Muscle of back (tissue), 13 donors: ENCODE results near the gene METTL25B. TPM values are rescaled to one million over a fixed set of nuclear protein-coding genes. Genes with fewer than 3 reads are reported as not detected.

Experiments
- DNase-seq, 3 donors: peaks; one replicate each; pipeline versions ENCODE4 v3.0.0 to v3.0.0-alpha.2; 2013
- long read RNA-seq, 9 donors: transcript quantifications; one replicate each; lab custom pipeline, GENCODE V29; 2026
- polyA plus RNA-seq, 10 donors: library from polyadenylated mRNA; unstranded; fragments of 120-200 nt; gene quantifications; one replicate each; pipeline ENCODE4 v1.2.1, GENCODE V29; 2013; ENCODE audit not compliant: insufficient read length in 10 of 10

METTL25B gene
- 10 to 100 TPM; 13.7 to 27.2 (median 18.3) TPM for polyA plus RNA-seq
- long read RNA-seq, donor 1, partial matches to known transcripts = 26 of 75 reads
- long read RNA-seq, donor 1, other reads (novel, unspliced or antisense) = 48 of 75 reads
- long read RNA-seq, donor 2, partial matches to known transcripts = 0 of 1 reads
- long read RNA-seq, donor 2, other reads (novel, unspliced or antisense) = 0 of 1 reads
- long read RNA-seq, donor 3 = 0 reads
- long read RNA-seq, donor 4 = 0 reads
- long read RNA-seq, donor 5, partial matches to known transcripts = 0 of 3 reads
- long read RNA-seq, donor 5, other reads (novel, unspliced or antisense) = 0 of 3 reads
- long read RNA-seq, donor 6, partial matches to known transcripts = 0 of 5 reads
- long read RNA-seq, donor 6, other reads (novel, unspliced or antisense) = 0 of 5 reads
- long read RNA-seq, donor 7, partial matches to known transcripts = 56 of 56 reads
- long read RNA-seq, donor 7, other reads (novel, unspliced or antisense) = 0 of 56 reads
- long read RNA-seq, donor 8, partial matches to known transcripts = 8 of 8 reads
- long read RNA-seq, donor 8, other reads (novel, unspliced or antisense) = 0 of 8 reads
- long read RNA-seq, donor 9 = 0 reads

DNA sequence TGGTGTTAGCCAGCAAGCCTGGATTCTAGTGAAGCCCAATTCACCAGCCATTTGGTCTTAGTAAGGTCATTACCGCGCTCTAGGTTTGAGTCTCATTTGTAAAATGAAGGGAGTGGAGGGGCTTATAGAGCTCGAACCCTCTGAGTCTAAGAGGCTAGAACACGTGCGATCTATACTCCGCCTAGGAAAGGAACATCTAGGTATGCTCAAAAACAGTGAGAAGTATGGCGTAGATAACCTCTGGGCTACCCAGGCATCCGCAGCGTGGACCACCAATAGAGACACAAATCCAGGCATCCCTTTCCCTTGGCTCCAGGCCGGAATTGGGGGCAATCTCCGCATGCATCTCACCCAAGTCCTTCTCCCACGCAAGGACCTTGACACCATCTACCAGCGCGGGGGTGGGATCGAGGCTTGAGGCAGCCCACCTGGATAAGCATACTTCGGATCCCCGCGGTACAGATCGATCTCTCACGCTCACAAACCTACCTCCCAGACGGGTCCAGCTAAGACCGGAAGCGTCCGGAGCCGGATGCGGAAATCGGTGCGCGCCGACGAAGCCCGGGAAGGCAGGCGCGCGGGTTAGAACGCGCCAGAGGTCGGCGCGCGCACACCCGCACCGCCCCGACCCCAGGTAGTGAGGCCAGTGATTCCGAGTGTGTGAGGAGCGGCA, at the start of gene METTL25B:
Gene METTL25B (plus strand): TSS at position 544 of the 673 bp plus-strand sequence. CDS start 636 bp downstream, outside the sequence.
- peak in 2 of 3 donors; percentile 87 to 92 for DNase-seq

DNA sequence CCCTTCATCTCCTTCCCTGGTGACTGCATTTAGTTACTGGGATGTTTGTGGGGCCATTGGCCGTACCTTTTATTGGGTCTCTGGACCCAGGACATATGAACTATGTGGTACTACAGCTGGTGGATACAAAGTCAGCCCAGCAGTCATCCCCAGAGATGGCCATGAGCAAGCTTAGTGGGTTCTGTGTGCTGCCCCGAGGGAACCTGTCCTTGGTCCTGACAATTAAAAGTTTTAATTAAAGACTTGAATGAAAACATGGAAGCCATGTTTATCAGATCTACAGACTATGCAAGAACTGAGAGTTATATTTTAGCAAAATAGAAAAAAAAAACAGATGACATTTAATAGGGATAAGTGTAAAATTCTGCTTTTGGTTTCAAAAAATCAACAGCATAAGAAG, 48.2 kb upstream of the METTL25B start:
- no peak for DNase-seq

DNA sequence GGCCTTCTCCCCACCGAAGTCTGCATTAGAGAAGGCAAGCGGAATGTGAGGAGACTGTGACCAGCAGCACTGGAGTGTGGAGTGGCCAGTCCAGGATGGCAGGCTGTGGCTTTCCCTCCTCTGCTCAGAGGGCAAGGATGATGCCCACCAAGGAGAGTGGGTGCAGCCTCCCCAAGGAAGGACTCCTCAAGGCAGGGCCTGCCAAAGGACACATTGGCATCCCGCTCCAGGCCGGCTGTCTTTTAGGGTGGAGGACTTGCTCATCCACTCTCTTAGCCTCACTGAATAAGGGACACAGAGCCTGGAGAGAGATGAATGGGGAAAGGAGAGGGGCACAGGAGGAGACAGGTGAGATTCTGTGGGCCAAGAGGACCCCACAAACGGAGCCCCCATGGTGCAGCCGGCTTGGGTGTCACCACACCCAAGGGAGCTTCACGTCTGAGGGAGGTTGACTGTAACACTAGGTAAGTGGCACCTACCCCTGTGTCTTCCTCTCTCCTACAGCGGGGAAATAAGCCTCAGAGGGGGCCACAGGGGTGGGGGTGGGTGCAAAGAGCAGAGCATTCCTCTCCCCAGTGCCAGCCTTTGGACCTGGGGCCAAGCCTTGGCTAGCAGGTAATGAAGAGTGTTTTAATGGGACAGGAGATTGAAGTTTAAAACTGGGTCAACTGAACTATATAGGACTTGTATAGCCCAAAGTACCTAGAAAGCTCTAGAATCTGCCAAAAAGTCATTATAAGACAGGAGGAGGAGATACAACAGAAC, 46.9 kb upstream of the METTL25B start:
- no peak for DNase-seq

DNA sequence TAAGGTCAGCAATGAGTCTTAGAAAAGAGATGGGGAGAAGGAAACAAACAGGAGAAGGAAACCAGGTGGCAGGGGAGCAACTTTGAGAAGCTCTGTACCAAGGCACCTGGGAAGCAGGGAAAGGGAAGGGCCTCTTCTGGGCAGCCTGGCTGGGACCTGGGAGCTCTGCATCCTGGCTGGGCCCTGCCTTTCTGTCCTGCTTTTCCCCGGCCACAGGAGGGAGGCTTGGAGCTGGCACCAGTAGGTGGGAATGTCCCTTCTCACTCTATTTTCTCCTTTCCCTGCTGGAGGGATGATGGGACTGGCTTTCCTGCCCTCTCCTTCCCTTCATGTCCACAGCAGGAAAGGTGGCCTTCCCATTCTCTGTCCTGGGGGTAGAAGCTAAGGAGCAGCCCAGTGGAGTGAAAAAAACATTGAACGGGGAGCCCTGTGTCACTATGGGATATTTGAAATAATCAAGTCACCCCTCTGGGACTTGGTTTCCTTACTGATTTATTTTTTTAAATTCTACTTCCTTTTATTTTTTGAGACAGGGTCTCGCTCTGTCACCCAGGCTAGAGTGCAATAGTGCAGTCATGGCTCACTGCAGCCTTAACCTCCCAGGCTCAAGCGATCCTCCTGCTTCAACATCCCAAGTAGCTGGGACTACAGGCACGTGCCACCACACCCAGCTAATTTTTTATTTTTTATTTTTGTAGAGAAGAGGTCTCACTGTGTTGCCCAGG, 45.9 kb upstream of the METTL25B start:
- DNase-seq = no peak

DNA sequence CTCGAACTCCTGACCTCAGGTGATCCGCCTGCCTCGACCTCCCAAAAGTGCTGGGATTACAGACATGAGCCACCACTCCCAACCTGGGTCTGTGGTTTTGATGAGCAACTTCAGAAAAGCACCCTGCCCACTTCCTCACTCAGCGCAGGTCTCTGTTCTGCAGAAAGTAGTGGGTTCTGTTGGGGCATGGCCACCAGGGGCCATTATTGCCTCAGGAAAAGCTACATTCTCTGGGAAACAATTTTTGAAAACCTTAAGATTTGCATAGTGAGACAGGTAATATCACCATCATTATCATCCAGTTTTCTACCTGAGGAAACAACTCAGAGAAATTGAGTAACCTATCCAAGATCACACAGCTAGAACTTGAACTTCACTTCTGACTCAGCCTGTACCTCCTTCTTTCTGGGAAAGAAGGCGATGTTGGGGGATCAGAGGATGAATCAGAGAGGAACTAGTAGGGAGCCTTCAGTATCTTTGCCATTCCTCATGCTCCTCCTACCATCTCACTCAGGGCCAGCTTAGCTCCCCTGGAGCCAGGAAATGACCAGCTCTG, 44.0 kb upstream of the METTL25B start:
- DNase-seq = no peak

DNA sequence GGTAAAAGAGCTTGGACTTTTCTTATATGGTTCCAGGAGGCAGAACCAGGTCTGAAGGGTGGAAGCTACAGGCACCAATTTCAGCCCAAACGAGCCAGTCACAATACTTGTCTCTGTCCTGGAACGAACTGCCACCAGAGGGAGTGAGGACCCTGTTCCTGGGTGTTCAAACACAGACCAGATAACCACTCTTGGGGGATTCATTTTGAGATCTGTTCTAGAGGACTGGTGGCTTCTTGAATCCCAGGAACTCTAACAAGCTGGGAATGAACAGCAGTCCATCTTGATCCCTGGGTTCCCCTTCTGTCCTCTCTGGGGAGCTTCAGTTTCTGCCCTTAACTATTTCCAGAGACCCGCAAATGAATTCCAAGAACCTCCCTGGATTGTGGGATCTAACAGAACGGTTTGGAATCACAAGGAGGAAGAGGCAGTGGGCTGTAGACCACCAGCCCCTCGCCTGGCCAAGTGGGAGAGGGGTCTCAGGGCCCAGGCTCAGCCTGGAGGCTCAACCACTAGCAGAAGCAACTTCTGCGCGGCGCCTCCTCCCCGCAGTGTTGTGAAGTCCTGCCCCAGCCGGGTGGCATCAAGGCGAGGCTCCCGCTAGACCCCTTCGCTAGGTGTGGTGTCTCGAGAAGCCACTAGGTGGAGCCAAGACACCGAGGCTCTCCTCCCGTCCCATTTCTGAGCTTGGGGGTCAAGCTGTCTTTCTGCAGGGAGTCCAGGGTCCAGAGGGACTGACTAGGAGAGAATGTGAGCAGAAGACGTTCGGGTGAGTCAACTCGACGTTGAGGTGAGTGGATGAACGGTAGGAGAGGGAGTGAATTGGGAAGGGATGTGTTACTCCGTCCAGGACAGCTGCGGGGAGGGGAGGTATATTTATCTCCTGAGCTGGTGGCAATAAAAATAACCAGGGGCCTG, 39.0 kb upstream of the METTL25B start:
- DNase-seq = peak; percentile 77 to 95 (median 84)

GRCh38 chr1:156689953-156690674, 38.2 kb upstream of the METTL25B start:
- no peak for DNase-seq

GRCh38 chr1:156690675-156691036, 37.6 kb upstream of the METTL25B start:
- peak in 1 of 3 donors; percentile 54 for DNase-seq

GRCh38 chr1:156691191-156691590, 37.1 kb upstream of the METTL25B start:
- no peak for DNase-seq

DNA sequence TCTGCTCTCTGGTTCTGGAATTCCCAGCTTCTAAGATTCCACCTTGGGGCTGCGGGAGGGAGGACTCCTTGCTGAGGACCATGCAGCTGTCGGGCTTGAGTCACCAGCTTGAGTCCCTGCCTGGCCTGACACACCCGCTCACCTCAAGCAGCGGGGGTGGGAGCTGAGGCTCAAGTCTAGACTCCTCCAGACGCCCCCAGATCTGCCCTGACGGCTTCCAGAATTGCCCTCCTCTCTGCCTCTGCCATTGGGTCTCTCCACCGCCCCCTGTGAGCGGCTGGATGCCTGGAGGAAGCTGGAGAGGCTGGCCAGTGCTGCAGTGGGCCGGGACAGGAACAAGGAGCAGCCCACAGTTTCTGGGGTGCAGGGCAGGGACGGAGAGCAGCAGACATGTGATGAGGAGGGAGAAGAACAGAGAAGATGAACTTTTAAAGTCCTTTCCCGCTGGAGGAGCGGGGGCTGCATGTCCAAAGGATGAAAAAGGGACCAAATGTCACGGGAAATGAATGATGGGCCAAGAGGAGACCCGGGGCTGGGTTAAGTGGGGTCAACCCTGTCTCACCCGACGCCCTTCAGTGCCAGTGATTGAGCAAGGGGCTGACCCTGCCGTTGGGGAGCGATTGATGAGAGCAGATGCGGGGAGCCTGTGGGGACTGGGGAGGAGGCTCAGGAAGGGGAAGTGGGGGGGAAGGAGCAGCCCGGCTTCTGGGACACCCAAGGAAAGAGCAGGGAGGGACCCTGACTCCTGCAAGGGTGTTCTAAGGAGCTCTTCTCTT, 36.4 kb upstream of the METTL25B start:
- DNase-seq = peak in 2 of 3 donors; percentile 56 to 65

- DNase-seq = peak in 1 of 3 donors; percentile 55
Measured at GRCh38 chr1:156692441-156692924, 35.8 kb upstream of the METTL25B start.

DNA sequence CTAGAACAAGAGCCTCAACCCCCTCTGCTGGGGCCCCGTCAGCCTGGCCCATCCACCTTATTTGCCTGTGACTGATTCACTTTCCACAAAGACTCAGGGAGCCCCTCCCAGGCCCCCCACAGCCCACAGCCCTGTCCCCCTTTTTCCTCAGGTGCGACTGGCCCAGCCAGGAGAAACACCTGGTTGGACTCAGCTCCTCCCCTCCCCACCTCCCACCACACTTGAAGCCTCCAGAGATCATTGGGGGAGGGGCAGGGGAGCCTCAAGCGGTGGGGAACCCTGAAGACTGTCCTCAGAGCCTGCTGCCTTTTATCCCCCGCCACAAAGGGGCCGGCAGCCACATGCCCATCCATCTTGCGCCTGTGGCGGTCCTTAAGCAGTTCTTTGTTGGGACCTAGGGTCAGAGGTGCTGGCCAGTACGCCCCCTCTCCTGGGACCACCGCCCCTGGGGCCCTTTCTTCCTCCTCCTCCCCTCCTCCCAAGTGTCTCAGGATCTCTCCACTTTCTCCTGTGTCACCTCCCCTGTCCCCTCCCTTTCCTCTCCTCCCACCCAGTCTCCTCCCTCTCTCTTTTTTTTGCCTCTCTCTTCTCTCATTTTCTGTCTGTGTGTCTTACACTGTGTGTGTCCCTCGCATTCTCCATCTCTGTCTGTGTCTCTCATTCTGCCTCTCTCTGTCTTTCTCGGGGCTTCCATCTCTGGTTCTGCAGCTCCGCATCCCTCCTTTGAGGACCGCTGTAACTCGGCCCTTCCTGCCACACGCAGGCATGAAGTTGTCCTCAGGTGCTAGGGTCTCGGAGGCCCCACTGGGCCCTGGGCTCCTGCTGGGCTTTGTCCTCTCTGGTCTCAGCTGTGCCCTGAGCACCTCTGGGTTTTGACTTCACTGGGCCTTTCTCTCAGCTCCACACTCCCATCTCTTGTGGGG, 35.1 kb upstream of the METTL25B start:
- DNase-seq = peak in 1 of 3 donors; percentile 60

- DNase-seq = peak in 1 of 3 donors; percentile 49
Measured at GRCh38 chr1:156693848-156694689, 34.2 kb upstream of the METTL25B start.

- no peak for DNase-seq
Measured at GRCh38 chr1:156694690-156694962, 33.6 kb upstream of the METTL25B start.

DNA sequence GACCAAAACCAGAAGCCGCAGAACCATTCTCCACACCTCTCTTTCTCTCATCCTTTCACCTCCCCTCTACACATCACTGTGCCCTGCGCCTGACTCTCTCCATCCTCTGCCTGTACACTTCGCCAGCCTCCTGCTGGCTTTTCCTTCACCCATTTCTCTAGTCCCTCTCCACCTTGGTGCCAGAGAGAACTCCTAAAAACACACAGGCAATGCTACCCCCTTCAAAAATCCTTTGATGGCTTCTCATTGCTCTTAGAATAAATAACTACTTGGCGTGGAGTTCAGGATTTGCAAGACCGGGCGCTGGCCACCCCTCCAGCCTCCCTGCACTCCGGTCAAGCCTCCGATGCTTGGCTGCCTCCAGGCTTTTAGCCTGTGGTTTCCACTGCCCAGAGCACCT, 31.5 kb upstream of the METTL25B start:
- DNase-seq = no peak

- DNase-seq = no peak
Measured at GRCh38 chr1:156697481-156697880, 30.8 kb upstream of the METTL25B start.
